ENCODE measurements around the gene MAN2C1.
"Not testable (repeated sequence)": the region's sequence is repeated elsewhere in the genome, so short reads cannot be mapped to it uniquely, and the experiment has no call there.

Gene MAN2C1

GRCh38 chr15:75342221-75342620 lies 26.2 kb downstream of the MAN2C1 start:
- no peak for DNase-seq

- DNase-seq, result no peak
These were observed 28.7 kb downstream of the MAN2C1 start for GRCh38 chr15:75339531-75340240.

- DNase-seq, result no peak
These were observed 29.7 kb downstream of the MAN2C1 start for GRCh38 chr15:75338661-75339240.

GRCh38 chr15:75335705-75336355 lies 32.6 kb downstream of the MAN2C1 start, which contains the start of gene COMMD4:
TSS of gene COMMD4 (plus strand) at chr15:75336063. CDS start at chr15:75336090, 27 bp downstream.
- peak; percentile 32 for DNase-seq

DNA sequence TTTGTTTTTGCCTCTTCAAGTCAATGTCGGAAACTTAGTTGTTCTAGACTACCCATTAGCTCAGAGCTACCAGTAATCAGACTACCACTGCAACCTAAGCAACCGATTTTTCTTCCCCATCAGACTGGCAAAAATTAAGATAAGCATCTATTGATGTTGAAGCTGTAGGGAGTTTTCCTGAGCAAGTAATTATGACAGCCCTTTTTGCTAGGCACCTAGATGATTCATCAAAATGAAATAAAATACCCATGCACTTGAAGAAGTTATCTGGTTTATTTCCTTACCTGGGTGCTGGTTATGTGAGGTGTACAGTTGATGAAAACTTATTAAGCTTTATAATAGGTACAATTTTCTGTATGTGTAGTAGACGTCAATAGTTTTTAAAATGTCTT lies 33.1 kb downstream of the MAN2C1 start:
- DNase-seq, result no peak

DNA sequence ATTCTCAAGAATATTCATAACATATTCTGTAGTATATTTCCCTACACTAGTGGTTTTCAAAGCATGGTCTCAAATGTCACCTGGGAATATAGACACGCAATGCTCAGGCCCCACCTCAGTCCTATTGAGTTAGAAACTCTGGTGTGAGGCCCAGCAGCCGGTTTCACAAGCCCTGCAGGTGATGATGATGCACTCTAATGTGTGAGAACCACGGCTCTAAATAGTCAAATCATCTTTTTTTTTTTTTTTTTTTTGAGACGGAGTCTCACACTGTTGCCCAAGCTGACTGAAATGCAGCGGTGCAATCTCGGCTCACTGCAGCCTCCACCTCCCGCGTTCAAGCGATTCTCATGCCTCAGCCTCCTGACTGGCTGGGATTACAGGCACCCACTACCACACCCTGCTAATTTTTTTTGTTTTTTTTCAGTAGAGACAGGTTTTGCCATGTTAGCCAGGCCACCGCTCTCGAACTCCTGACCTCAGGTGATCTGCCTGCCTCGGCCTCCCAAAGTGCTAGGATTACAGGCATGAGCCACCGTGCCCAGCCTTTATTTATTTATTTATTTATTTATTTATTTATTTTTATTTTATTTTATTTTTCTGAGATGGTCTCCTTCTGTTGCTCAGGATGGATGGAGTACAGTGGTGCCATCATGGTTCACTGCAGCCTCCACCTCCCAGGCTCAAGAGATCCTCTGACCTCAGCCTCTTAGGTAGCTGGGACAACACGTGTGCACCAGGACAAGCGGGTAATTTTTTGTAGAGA lies 34.6 kb downstream of the MAN2C1 start:
- not testable (repeated sequence) for DNase-seq

DNA sequence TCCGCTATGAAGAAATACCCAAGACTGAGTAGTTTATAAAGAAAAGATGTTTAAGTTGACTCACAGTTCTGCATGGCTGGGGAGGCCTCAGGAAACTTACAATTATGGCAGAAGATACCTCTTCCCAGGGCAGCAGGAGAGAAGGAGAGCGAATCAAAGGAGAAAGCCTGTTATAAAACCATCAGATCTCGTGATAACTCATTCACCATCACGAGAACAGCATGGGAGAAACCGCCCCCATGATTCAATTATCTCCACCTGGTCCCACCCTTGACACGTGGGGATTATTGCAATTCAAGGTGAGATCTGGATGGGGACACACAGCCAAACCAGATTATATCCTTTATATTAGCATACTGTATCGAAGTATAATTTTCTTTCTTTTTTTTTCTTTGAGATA lies 36.3 kb downstream of the MAN2C1 start:
- DNase-seq, result not testable (repeated sequence)

- no peak for DNase-seq
These were observed 38.8 kb downstream of the MAN2C1 start for GRCh38 chr15:75329571-75329970.

- no peak for DNase-seq
These were observed 39.7 kb downstream of the MAN2C1 start for GRCh38 chr15:75328493-75329314.

DNA sequence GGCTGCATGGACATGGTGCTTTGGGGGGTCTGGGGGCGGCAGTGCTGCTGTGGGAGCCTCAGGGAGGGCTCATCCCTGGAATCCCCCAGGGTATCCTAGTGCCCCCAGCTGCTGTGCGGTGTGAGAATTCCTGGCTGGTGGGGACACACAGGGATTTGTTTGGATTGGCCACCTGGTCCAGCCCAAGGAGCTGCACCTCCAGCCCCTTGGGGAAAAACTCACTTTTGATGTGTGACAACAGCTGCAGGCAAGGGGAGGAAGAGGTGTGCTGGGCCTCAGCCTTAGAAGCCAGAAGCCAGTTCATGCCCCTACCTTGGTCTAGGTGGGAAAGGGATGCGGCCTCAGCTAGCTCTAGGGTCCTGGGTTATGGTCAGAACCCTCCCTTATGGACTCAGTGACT lies 40.9 kb downstream of the MAN2C1 start:
- DNase-seq, result no peak

DNA sequence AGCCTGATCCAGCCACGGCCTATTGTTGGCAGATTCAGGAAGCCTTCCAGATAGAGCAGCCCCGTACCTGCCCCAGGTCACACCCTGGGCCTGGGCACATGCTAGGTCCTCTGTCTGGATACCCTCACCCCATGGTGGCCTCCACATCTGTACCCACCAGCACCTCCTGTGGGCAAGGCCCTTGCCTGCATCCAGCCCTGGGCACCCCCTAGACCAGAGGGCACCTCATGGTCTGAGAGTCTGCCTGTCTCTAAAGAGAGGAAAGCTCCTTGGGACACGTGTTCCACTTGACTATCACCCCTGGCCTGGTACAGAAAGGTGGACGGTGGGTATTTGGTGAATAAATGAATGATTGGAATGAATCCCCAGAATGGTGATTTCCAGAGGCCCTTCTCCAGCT lies 41.4 kb downstream of the MAN2C1 start:
- DNase-seq, result no peak

DNA sequence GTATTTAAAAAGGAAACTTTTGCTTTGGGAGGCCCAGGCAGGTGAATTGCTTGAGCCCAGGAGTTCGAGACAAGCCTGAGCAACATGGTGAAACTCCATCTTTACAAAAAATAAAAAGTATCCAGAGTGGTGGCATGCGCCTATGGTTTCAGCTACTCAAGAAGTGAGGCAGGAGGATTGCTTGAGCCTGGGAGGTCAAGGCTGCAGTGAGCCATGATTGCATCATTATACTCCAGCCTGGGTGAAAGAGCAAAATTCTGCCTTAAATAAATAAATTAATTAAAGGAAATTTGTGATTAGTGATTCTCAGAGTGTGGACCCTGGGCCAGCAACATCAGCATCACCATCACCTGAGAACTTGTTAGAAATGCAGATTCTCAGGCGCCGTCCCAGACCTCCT lies 42.5 kb downstream of the MAN2C1 start:
- no peak for DNase-seq

- DNase-seq, result no peak
These were observed 46.7 kb downstream of the MAN2C1 start for GRCh38 chr15:75321711-75322110.

DNA sequence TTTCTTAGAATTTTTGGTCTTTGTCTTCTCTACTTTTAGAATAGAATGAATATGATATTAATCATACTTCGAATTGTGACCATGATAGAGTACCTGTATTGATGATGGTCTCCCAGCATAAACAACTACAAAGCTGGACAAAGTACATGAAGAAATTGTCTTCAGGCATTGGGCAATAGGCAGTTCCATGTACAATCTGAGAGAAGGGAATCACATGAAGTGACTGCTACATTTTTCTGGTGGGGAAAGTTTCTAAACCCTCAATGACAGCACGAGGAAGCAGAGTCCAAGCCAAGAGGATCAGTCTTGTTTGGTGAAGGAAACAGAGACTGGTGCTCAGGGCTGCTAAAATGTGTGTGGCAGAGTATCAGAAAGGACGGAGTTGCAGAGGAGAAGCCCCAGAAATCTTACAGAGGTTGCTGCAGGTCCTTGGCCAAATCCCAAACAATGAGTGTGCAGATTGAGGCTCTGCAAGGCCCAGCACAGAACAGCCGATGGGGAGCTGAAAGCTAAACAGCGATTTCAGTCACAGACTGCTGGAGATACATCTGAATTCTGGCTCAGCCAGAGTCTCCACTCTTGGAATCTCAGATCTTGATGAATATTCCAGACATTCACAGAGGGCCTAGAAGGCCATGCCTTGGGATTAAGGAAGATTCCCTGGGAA lies 49.0 kb downstream of the MAN2C1 start:
- DNase-seq, result not testable (repeated sequence)

DNA sequence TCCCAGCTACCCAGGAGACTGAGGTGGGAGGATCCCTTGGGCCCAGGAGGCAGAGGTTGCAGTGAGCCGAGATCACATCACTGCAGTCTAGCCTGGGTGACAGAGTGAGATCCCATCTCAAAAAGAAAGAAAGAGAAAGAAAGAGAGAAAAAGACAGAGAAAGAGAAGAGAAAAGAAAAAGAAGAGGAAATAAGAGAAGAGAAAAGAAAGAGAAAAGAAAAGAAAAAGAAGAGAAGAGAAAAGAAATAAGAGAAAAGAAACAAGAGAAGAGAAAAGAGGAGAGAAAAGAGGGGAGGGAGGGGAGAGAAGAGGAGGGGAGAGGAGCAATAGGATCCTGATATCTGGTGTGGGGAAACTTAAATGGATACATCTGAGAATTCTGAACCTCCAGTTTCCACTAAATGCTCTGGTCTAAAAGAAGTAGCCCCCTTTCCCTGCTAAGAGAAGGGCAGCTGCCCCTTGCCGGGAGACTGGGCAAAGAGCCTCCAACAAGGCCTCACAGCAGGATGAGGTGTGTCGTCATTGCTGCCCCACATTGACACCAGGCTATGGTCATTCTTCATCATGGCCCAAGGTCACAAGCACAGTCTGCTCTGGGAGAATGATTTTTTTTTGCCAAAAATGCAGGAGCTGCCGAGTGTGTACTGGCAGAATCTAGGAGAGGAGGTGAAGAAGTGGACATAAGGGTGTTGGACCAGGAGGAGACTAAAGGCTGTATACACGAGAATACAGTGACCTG lies 53.7 kb downstream of the MAN2C1 start:
- DNase-seq, result no peak

- no peak for DNase-seq
These were observed 55.1 kb downstream of the MAN2C1 start for GRCh38 chr15:75313116-75313845.

- not testable (repeated sequence) for DNase-seq
These were observed 55.9 kb downstream of the MAN2C1 start for GRCh38 chr15:75312548-75312947.

- no peak for DNase-seq
These were observed 58.7 kb downstream of the MAN2C1 start for GRCh38 chr15:75309711-75310110.

DNA sequence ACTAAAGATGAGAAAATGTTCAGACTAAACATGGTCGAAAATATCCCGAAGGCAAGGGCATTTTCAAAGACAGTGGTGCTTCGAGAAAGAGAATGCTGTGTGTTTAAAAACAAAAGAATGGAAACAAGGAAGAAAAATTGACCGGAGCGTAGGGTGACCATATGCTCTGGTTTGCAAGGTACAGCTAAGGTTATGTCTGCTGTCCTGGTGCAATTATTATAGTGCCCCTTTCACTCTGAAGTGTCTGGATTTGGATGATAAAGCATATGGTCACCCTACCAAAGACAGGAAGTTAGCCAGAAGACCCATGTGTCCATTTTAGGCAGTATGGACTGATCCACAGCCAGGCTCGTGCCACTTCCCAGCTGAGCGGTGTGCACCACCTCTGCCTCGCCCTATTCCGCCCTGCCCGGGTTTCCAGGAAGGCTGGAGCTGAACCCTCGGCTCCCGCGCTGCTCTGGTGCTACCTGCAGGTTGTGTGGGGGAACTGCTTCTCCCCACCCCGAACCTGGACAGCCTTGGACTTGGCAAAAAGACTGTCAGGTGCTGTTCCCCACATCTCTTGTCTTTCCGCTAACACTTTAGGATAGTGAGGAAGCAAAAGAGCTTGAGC lies 60.5 kb downstream of the MAN2C1 start:
- DNase-seq, result peak; percentile 45

DNA sequence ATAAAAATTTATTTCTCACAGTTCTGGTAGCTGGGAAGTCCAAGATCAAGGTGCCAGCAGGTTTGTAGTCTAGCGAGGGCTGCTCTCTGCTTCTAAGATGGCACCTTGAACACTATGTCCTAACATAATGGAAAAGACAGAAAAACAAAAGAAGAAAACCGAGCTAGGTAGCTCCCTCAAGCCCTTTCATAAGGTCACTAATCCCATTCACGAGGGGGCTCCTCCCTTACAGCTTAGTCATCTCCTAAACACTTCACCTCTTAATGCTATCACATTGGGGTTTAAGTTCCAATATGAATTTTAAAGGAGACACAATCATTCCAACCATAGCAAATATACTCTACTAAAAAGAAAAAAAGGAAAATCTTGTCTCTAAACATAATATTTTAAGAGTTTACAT lies 62.2 kb downstream of the MAN2C1 start:
- no peak for DNase-seq
